Testis (tissue), 2 donors: ENCODE results near the gene KLLN.

Experiments used
- CTCF ChIP-seq, 3 experiments: fragments of 450-650 bp in 2 of 3; fragments of 200-600 bp in 1 of 3; sonication (generic) in 1 of 3; IDR thresholded peaks; one replicate each; pipeline ENCODE4 v1.5.1; 2016 to 2019; ENCODE audit warnings: antibody characterized with exemption in 3 of 3, mild to moderate bottlenecking in 2 of 3, moderate library complexity in 1 of 3
- POLR2A ChIP-seq: fragments of 450-650 bp; IDR thresholded peaks from one replicate; pipeline ENCODE4 v1.6.1; 2017; ENCODE audit warnings: antibody characterized with exemption, mild to moderate bottlenecking, moderate library complexity

DNA sequence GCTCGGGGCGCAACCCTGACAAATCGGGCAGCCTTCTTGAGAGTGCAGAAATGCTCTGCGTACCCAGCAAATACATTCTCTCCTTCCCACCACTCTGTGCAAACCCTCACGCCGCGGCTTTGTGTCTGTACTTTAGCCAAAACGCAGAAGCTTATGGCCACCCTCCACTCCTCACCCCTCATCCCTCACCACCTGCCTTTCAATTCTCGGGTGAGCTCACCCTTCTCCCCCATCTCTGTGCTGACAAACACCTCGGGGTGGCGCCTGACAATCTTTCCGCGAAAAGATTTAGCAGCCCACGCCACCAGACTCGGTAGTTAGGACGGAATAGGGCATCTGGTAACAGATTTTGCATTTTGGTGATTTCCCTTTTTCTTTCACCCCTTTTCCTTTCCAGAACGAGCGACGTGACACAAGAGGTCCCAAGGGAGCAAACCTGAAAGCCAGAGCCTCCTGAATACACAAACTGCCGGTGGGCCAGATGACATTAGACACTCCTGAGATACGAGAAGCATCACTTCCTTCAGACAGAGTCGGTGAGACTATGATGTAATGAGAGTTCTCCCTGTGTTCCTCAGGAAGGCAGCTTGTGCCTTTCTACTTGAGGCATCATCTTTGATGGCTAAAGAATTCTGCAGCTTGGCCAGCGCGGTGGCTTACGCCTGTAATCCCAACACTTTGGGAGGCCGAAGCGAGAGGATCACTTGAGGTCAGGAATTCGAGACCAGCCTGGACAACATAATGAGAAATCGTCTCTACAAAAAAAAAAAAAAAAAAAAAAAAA, 44.6 kb downstream of the KLLN start:
- TF ChIP-seq CTCF (IDR thresholded peaks at IDR 0.05) (no peak), POLR2A (no peak)
